Measurements from ENCODE around the gene ILK.

DNA sequence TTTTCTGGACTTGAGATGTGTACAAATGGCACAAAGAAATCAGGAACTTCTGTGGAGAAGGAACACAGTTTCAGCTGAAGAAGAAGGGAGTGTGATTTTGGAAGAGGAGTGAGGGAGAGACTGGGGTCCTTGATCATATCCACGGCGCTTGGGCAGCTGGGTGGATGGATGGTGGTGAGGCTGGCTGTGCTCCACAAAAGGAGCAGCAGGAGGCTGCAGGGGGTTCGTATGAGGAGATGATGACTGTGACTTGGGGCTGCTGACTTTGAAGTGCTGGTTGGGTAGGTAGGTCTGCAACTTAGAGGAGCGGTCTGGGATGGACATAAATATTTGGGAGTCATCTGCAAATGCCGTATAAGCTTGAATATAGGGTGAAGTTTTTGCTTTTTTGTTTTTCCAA lies 53.4 kb downstream of the ILK start:
- TF ChIP-seq, protein P1, sequence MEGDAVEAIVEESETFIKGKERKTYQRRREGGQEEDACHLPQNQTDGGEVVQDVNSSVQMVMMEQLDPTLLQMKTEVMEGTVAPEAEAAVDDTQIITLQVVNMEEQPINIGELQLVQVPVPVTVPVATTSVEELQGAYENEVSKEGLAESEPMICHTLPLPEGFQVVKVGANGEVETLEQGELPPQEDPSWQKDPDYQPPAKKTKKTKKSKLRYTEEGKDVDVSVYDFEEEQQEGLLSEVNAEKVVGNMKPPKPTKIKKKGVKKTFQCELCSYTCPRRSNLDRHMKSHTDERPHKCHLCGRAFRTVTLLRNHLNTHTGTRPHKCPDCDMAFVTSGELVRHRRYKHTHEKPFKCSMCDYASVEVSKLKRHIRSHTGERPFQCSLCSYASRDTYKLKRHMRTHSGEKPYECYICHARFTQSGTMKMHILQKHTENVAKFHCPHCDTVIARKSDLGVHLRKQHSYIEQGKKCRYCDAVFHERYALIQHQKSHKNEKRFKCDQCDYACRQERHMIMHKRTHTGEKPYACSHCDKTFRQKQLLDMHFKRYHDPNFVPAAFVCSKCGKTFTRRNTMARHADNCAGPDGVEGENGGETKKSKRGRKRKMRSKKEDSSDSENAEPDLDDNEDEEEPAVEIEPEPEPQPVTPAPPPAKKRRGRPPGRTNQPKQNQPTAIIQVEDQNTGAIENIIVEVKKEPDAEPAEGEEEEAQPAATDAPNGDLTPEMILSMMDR (IDR thresholded peaks at IDR 0.05; ENCODE audit: insufficient read depth, low read length): no peak
- no peak for TF ChIP-seq POLR2AphosphoS5 (IDR thresholded peaks at IDR 0.05; ENCODE audit: low read depth)

All from HL-60 (cell line).